ENCODE data around the gene ACAN. TPM values are rescaled to one million over a fixed set of nuclear protein-coding genes. Genes with fewer than 3 reads are reported as not detected.

The ACAN gene
- total RNA-seq, 4 donors from 2014 or later = 0.60 to 11.4 (median 1.8) TPM

DNA sequence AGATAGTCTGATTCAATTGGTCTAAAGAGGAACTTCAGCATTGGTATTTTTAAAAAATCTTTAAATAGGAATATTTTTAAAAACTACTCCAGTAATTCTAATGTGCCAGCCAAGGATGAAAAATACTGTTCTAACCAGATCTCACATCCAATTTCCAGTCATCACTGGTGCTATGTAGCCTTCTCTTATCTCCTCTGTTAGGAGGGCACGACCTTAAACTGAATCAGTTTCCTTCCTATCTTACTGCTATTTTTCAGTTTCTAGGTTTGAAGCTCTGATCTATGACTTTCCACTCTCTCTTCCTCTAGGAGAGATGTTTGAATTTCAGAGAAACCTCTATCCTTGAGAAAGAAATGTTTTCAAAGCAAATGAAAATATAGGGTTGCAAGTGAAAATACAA, 60.2 kb downstream of the ACAN start:
- Histone ChIP-seq H3K4me3 (no peak overlapping the region), H3K36me3 (no peaks in the 10 kb centered on the region), H3K4me1 (no peaks in the 10 kb centered on the region), H3K9me3 (no peaks in the 10 kb centered on the region), H3K27ac (no peak overlapping the region), H3K27me3 (no peaks in the 10 kb centered on the region)
- 62 to 78% methylated on average over 1 of the region's 1 CpG for WGBS, 2 donors
- DNase-seq (ENCODE audit: low spot score in 2 of 2) = no peak
- TF ChIP-seq EP300 (IDR thresholded peaks at IDR 0.05) = no peak
- TF ChIP-seq, protein P1, sequence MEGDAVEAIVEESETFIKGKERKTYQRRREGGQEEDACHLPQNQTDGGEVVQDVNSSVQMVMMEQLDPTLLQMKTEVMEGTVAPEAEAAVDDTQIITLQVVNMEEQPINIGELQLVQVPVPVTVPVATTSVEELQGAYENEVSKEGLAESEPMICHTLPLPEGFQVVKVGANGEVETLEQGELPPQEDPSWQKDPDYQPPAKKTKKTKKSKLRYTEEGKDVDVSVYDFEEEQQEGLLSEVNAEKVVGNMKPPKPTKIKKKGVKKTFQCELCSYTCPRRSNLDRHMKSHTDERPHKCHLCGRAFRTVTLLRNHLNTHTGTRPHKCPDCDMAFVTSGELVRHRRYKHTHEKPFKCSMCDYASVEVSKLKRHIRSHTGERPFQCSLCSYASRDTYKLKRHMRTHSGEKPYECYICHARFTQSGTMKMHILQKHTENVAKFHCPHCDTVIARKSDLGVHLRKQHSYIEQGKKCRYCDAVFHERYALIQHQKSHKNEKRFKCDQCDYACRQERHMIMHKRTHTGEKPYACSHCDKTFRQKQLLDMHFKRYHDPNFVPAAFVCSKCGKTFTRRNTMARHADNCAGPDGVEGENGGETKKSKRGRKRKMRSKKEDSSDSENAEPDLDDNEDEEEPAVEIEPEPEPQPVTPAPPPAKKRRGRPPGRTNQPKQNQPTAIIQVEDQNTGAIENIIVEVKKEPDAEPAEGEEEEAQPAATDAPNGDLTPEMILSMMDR (IDR thresholded peaks at IDR 0.05) = no peak
- no peak for TF ChIP-seq POLR2A (IDR thresholded peaks at IDR 0.05)

DNA sequence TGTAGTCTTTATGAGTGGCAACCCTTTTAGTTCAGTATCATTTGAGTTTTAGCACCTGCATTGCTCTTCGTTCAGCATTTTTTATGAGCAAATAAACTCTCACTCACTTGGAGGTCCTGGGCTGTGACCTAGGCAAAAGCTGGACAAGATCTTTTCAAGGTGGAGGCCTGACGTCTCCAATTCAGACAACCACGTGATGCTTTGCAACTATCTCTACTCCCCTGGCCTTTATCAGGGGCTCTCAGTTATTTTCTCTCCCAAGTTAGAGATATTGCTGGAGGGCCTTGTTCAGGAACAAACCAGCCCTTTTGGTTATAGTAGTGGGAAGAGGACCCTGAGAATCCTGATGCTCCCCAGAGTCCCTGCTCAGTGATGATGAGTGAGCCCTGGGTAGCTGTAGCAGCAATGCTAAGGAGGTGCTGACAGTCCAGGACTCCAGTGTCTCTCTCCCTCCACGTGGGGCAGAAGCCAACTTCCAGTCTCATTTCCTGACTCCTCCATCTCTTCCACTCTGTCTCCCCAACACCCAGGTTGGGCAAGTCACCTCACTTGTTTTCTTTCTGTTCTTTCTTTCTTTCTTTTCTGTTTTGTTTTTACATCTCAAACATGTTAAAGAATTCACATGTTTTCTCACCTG, 61.7 kb downstream of the ACAN start:
- TF ChIP-seq POLR2A (IDR thresholded peaks at IDR 0.05) = no peak
- TF ChIP-seq, protein P1 (IDR thresholded peaks at IDR 0.05) = no peak
- TF ChIP-seq EP300 (IDR thresholded peaks at IDR 0.05) = no peak
- Histone ChIP-seq H3K36me3 (no peaks in the 10 kb centered on the region), H3K9me3 (no peaks in the 10 kb centered on the region), H3K4me1 (no peaks in the 10 kb centered on the region), H3K4me3 (no peak overlapping the region), H3K27ac (no peak overlapping the region), H3K27me3 (no peaks in the 10 kb centered on the region)
- no peak for DNase-seq (ENCODE audit: low spot score in 2 of 2)
- WGBS, 2 donors = 63 to 74% methylated on average over 4 of the region's 4 CpGs

GRCh38 chr15:88865498-88866099, 62.4 kb downstream of the ACAN start:
- WGBS, 2 donors = 70 to 71% methylated on average over 6 of the region's 6 CpGs

GRCh38 chr15:88866295-88866881, 63.2 kb downstream of the ACAN start:
- H3K9me3 ChIP-seq = peaks cover 0 to 6% (median 0%) of the 10 kb centered on the region in 4 donors
- TF ChIP-seq, protein P1 (IDR thresholded peaks at IDR 0.05) = no peak
- TF ChIP-seq EP300 (IDR thresholded peaks at IDR 0.05) = no peak
- WGBS, 2 donors = 90 to 92% methylated on average over 10 of the region's 10 CpGs
- no peak overlapping the region for H3K4me3 ChIP-seq
- no peaks in the 10 kb centered on the region for H3K27me3 ChIP-seq
- no peak overlapping the region for H3K27ac ChIP-seq
- no peak for DNase-seq (ENCODE audit: low spot score in 2 of 2)
- no peaks in the 10 kb centered on the region for H3K4me1 ChIP-seq
- H3K36me3 ChIP-seq = no peaks in the 10 kb centered on the region

More at GRCh38 chr15:88865498-88866099, 62.4 kb downstream of the ACAN start:
- TF ChIP-seq POLR2A (IDR thresholded peaks at IDR 0.05) = no peak
- TF ChIP-seq, protein P1 (IDR thresholded peaks at IDR 0.05) = no peak
- no peak for TF ChIP-seq EP300 (IDR thresholded peaks at IDR 0.05)
- H3K27ac ChIP-seq = no peak overlapping the region
- no peak overlapping the region for H3K4me3 ChIP-seq
- peaks cover 0 to 6% (median 0%) of the 10 kb centered on the region in 4 donors for H3K9me3 ChIP-seq
- DNase-seq (ENCODE audit: low spot score in 2 of 2) = no peak
- no peaks in the 10 kb centered on the region for H3K36me3 ChIP-seq
- H3K4me1 ChIP-seq = no peaks in the 10 kb centered on the region
- H3K27me3 ChIP-seq = no peaks in the 10 kb centered on the region

GRCh38 chr15:88871313-88871712, 68.1 kb downstream of the ACAN start:
- no peak overlapping the region for H3K4me3 ChIP-seq
- no peaks in the 10 kb centered on the region for H3K36me3 ChIP-seq
- peaks cover 0 to 11% (median 0%) of the 10 kb centered on the region in 4 donors for H3K4me1 ChIP-seq
- no peak for DNase-seq (ENCODE audit: low spot score in 2 of 2)
- no peaks in the 10 kb centered on the region for H3K27me3 ChIP-seq
- no peak for TF ChIP-seq EP300 (IDR thresholded peaks at IDR 0.05)
- TF ChIP-seq, protein P1 (IDR thresholded peaks at IDR 0.05) = no peak
- no peak for TF ChIP-seq POLR2A (IDR thresholded peaks at IDR 0.05)
- 82 to 88% methylated on average over 7 to 9 of the region's 14 CpGs for WGBS, 2 donors
- no peak overlapping the region for H3K27ac ChIP-seq
- H3K9me3 ChIP-seq = peaks cover 0 to 6% (median 0%) of the 10 kb centered on the region in 4 donors

Measured in tibial nerve (tissue), 4 donors.